Hematopoietic multipotent progenitor cell treated with erythropoietin and hydrocortisone succinate and interleukin-3 and kit ligand, for 15 days (in vitro differentiated cells): Measurements from ENCODE around the gene IL1RAPL2.
"Not testable (repeated sequence)": the region's sequence is repeated elsewhere in the genome, so short reads cannot be mapped to it uniquely, and the experiment has no call there.

ENCODE experiments used
- DNase-seq: peaks from one replicate; pipeline ENCODE4 v3.0.0-alpha.2; 2015; ENCODE audit warnings: low spot score

IL1RAPL2 gene

GRCh38 chrX:105701310-105702052 is 1135.5 kb downstream of the IL1RAPL2 start:
- DNase-seq = no peak

DNA sequence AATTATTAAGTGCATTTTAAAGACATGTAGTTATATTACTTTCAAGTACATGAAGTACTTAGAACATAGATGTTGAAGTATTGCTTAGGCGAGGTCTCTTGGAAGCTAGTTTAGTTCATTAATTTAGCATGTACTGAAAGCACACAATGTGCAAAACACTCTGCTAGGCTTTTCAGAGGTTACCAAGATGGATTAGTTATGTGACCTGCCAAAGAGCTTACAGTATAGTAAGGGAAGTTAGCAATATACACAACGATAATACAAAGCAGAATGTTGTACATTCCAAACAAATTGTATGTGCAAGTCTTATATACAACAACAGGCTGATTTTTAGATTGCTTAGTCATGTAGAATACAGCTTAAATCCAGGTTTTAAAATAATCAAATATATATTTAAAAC is 1137.9 kb downstream of the IL1RAPL2 start:
- DNase-seq = no peak

DNA sequence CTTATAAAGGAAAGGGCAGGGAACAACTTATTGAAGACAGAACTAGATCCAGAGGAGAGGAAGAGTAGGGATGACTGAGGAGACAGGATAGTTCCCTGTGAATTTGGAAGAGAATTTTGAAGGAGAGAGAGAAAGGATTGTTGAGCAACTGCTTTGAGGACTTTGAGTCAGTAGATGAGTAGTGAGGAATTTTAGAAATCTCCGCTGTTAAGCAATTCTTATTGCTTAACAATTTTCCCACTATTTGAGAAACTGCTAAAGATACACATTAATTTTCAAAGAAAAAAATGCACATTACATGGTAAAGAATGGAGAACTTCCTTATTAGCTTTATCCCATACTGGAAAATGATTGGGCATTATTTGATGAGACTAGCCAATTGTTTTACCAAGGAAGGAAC is 1140.0 kb downstream of the IL1RAPL2 start:
- no peak for DNase-seq

GRCh38 chrX:105711805-105712204 is 1145.8 kb downstream of the IL1RAPL2 start:
- no peak for DNase-seq

- no peak for DNase-seq
Measured at GRCh38 chrX:105715746-105716145, 1149.7 kb downstream of the IL1RAPL2 start.

GRCh38 chrX:105723966-105724735 is 1158.2 kb downstream of the IL1RAPL2 start:
- DNase-seq = no peak

- DNase-seq = no peak
Measured at GRCh38 chrX:105725228-105725627, 1159.2 kb downstream of the IL1RAPL2 start.

GRCh38 chrX:105738162-105738561 is 1172.2 kb downstream of the IL1RAPL2 start:
- DNase-seq = no peak

DNA sequence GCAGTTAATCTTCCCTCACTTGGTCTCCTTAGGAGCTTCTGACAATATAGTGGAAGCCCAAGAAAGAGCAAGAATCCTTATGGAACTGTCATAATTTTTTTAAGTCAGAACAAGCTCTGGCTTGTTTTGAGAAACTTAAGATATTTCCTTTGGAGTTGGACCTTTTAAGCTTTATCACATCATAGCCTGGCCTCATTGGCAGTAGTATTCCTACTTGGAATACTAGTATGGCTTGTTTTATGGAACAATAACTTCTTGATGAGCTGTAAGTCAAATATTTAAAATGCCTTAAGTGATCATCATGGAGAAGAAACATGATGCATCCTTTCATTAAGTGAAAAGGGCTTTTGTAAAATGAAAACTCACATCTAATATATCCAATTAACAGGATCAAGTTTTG is 1178.3 kb downstream of the IL1RAPL2 start:
- DNase-seq = no peak

GRCh38 chrX:105744946-105745345 is 1178.9 kb downstream of the IL1RAPL2 start:
- DNase-seq = no peak

DNA sequence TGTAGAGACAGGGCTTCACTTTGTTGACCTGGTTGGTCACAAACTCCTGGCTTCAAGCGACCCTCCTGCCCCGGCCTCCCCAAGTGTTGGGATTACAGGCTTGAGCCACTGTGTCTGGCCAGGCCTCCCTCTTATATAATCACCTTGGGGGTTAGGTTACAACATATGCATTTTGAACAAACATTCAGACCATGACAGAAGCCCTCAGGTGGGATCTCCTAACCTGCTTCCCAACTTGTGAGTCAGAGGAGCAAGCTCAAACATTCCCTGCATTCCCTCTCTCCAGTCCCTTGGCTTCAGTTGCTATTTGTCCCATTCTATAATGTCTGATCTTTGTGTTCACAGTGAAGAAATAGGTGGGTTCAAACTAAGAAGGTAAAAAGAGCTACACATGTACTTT is 1179.9 kb downstream of the IL1RAPL2 start:
- no peak for DNase-seq

- no peak for DNase-seq
Measured at GRCh38 chrX:105752338-105752956, 1186.4 kb downstream of the IL1RAPL2 start.

- no peak for DNase-seq
Measured at GRCh38 chrX:105753411-105753810, 1187.4 kb downstream of the IL1RAPL2 start.

DNA sequence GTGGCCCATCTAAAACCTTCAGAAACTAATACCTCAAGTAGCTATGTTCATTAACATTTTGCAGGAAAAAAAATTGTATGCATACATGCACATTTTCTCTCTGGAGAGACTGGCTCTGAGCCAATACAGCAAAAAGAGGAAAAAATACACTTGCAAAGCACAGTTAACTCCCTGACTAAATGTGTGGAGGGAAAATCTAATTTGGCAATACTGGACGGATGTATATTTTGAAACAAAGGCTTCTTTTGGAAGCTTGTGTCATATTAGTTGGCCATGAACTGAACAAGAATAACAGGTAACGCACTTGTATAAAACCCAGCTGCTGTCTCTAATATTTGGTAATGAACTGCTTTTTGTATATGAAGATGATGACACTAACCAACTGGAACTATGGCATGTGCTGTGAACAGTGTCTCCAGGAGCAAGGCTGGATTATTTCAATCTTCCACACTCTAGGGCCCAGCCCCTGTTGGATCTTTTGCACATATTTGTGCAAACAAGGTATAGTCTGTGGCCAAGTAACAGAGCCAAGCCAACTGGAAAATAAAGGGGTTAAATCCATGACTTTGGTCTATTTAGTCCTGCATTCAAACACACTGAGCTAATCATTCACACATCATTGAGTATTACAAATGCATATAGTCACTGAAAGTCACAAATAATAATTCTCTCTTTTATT is 1188.4 kb downstream of the IL1RAPL2 start:
- no peak for DNase-seq

GRCh38 chrX:105755109-105755508 is 1189.1 kb downstream of the IL1RAPL2 start:
- DNase-seq = no peak

- no peak for DNase-seq
Measured at GRCh38 chrX:105758754-105759153, 1192.8 kb downstream of the IL1RAPL2 start.

GRCh38 chrX:105759598-105759997 is 1193.6 kb downstream of the IL1RAPL2 start:
- no peak for DNase-seq

GRCh38 chrX:105765691-105766090 is 1199.7 kb downstream of the IL1RAPL2 start:
- DNase-seq = no peak

DNA sequence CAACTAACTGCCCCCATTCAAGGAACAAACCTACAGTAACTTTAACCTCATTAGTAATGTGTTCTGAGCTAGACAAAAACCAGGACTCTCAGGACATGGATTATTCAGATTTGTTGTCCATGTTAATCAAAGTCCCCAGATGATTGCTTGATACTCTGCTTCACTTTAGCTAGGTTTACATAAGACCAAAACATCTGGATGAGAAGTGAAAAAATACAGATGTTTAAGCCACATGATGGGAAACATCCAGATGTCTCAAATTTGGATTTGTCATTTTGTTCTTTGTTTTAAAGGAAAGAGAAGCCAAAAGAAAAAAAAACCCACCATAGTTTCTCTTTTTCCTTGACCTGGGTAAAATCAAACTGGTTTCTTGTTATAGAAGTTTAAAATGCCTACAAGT is 1207.8 kb downstream of the IL1RAPL2 start:
- DNase-seq = no peak

DNA sequence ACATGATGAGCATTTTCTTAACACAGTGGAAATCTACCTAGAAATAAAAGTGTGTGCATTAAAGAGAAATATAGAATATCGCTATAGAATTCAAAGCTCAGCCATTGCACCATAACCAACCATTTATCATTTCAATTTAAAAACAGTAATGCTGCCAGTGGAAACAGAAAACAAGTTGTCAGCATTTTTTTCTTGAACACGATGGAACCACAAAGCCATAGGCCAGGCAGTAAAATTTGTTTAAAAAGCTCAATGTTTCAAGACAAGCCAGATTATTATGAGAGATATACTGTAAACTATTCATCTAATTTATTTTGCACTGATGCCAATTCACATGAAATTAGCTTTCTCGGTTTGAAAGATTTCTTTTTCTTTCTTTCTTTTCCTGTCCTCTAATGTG is 1209.7 kb downstream of the IL1RAPL2 start:
- DNase-seq = no peak

- no peak for DNase-seq
Measured at GRCh38 chrX:105781804-105782203, 1215.8 kb downstream of the IL1RAPL2 start.

DNA sequence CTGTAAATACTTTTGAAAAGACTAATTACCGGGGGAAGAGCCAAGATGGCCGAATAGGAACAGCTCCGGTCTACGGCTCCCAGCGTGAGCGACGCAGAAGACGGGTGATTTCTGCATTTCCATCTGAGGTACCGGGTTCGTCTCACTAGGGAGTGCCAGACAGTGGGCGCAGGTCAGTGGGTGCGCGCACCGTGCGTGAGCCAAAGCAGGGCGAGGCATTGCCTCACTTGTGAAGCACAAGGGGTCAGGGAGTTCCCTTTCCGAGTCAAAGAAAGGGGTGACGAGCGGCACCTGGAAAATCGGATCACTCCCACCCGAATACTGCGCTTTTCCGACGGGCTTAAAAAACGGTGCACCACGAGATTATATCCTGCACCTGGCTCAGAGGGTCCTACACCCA is 1230.9 kb downstream of the IL1RAPL2 start:
- DNase-seq = not testable (repeated sequence)

DNA sequence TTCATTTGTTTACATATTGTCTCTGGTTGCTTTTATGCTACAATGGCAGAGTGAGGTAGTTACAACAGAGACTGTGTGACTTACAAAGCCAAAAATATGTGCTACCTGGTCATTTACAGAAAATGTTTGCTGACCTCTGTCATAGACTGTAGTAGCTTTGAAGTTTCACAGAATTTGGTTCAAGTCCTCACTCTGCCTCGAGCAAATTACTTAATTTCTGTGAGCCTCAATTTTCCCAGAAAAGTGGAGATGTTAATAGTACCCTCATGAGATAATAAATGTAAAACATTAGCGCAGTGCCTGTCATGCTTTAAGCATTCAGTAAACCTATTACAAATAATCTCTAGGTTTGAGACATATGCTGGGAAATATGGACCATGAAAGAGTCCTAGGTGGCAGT is 1237.9 kb downstream of the IL1RAPL2 start:
- DNase-seq = no peak
